GM06990 (cell line): ENCODE measurements around the gene SPACA7.

Experiments
- DNase-seq: peaks from one replicate; pipeline ENCODE4 v3.0.0-alpha.2; 2011; ENCODE audit not compliant: insufficient read length; ENCODE audit errors: extremely low read depth
- H3K27me3 ChIP-seq: replicated peaks from 2 replicates; pipeline ENCODE4 v1.6.0; 2011; ENCODE audit warnings: low read length; ENCODE audit not compliant: control insufficient read depth, insufficient read depth
- H3K36me3 ChIP-seq: 2 replicates; pipeline ENCODE4 v1.5.1; 2011; ENCODE audit warnings: low read length; ENCODE audit not compliant: control insufficient read depth, insufficient read depth
- H3K4me3 ChIP-seq: replicated peaks from 2 replicates; pipeline ENCODE4 v1.5.1; 2011; ENCODE audit warnings: low read depth, mild to moderate bottlenecking, control low read depth, low read length
- CTCF ChIP-seq: IDR thresholded peaks from 2 replicates; pipeline ENCODE4 v1.5.1; 2011; ENCODE audit warnings: low read length, control low read depth, mild to moderate bottlenecking, inconsistent platforms; ENCODE audit not compliant: insufficient read depth, poor library complexity, severe bottlenecking

The SPACA7 gene

GRCh38 chr13:112330479-112331381, 45.4 kb upstream of the SPACA7 start:
- H3K36me3 ChIP-seq = no peaks in the 10 kb centered on the region
- H3K4me3 ChIP-seq = no peak overlapping the region
- DNase-seq = no peak
- H3K27me3 ChIP-seq = no peaks in the 10 kb centered on the region
- no peak for TF ChIP-seq CTCF

DNA sequence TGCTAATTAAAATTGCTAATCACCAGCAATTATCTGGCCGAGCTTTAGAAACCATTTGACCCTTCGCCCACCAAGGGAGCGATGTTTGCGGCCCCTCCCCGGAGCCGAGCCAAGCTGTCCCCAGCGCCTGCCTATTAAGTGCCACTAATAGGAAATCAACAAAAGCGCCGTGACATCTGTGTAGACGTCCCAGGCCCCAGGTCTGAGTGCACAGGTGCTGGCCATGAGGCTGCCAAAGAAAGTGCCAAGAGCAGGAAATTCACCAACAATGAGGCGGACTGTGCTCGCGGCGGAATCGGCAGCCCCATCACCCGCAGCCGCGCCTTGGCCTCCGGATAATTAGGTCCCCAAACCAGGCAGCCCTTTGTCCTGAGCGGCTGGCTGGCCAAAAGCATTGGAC, 44.5 kb upstream of the SPACA7 start:
- Histone ChIP-seq H3K27me3 (no peaks in the 10 kb centered on the region), H3K36me3 (no peaks in the 10 kb centered on the region)

GRCh38 chr13:112332727-112333126, 43.4 kb upstream of the SPACA7 start:
- TF ChIP-seq CTCF = no peak
- Histone ChIP-seq H3K27me3 (no peaks in the 10 kb centered on the region), H3K36me3 (no peaks in the 10 kb centered on the region), H3K4me3 (no peak overlapping the region)
- DNase-seq = no peak

More for the DNA sequence above, 44.5 kb upstream of the SPACA7 start:
- DNase-seq = no peak
- no peak overlapping the region for H3K4me3 ChIP-seq
- no peak for TF ChIP-seq CTCF

DNA sequence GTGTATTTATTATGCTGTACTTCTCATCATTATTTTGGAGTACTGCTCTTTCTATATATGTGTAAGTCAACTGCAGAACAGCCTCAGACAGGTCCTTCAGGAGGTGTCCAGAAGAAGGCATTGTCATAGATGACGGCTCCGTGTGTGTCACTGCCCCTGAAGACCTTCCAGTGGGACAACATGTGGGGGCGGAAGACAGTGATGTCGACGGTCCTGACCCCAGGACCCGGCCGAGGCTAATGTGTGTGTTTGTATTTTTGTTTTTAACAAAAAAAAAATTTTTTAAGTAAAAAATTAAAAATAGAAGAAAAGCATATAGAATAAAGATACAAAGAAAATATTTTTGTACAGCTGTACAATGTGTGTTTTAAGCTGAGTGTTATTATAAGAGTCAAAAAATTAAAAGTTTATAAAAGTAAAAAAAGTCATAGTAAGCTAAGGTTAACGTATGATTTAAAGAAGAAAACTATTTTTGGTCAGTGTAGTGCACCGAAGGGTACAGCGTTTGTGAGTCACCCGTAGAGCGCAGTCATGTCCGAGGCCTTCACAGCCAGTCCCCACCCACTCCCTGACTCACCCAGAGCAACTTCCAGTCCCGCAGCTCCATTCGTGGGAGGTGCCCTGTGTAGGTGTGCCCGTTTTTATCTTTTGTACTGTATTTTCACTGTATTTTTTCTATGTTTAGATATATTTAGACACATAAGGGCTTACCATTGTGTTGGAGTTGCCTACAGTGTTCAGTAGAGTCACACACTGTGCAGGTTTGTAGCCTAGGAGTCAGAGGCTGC, 42.2 kb upstream of the SPACA7 start:
- Histone ChIP-seq H3K4me3 (no peak overlapping the region), H3K27me3 (no peaks in the 10 kb centered on the region), H3K36me3 (no peaks in the 10 kb centered on the region)
- no peak for DNase-seq
- TF ChIP-seq CTCF = no peak

- TF ChIP-seq CTCF = no peak
- H3K27me3 ChIP-seq = no peaks in the 10 kb centered on the region
- no peak overlapping the region for H3K4me3 ChIP-seq
- no peaks in the 10 kb centered on the region for H3K36me3 ChIP-seq
- DNase-seq = no peak
Observed at GRCh38 chr13:112335135-112335534, 41.0 kb upstream of the SPACA7 start.
